GM12878 (cell line): ENCODE results near the gene SALL1.

ENCODE experiments used
- FOXK2 ChIP-seq: fragments of 450-650 bp; IDR thresholded peaks from 2 replicates; pipeline ENCODE4 v1.6.1; 2017; ENCODE audit warnings: mild to moderate bottlenecking, moderate library complexity
- RELA ChIP-seq: fragments of 450-650 bp; IDR thresholded peaks from 2 replicates; pipeline ENCODE4 v1.8.0; 2014; ENCODE audit warnings: borderline replicate concordance; ENCODE audit not compliant: partially characterized antibody
- SRF ChIP-seq, 2 experiments: IDR thresholded peaks; 2 replicates each; pipeline ENCODE4 v1.6.1; 2011; ENCODE audit warnings: low read depth in 2 of 2, low read length in 2 of 2, mild to moderate bottlenecking in 1 of 2, moderate library complexity in 1 of 2
- TF ChIP-seq, protein P1 (sequence below): fragments of 450-650 bp; IDR thresholded peaks from 2 replicates; pipeline ENCODE4 v1.6.1; 2017; ENCODE audit warnings: low read depth, mild to moderate bottlenecking, moderate library complexity
- TF ChIP-seq, protein P2 (sequence below): IDR thresholded peaks from 2 replicates; pipeline ENCODE4 v1.6.1; 2011; ENCODE audit warnings: low read depth, mild to moderate bottlenecking, low read length, moderate library complexity, borderline replicate concordance; ENCODE audit errors: extremely low read depth

DNA sequence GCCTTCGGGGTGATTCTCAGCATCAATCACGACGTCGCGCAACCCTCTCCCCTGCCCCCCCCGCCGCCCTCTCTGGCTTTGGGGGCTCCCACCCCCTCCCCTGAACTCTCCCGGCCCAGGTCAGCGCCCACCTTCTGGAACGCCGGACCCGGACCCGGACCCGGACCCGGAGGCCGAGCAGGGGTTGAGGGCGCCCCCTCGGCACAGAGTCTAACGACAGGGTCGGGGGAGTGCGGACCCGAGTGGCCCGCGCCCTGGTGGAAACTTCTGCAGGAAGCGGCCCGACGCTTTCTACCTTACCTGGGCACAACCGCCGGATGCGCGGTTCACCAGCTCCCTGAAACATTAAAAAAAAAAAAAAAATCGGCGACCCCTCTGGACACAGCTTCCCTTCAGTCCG lies 16.2 kb downstream of the SALL1 start:
- TF ChIP-seq SRF (IDR thresholded peaks at IDR 0.05; ENCODE audit: low read depth in 2 of 2, low read length in 2 of 2), result no peak
- TF ChIP-seq, protein P1, sequence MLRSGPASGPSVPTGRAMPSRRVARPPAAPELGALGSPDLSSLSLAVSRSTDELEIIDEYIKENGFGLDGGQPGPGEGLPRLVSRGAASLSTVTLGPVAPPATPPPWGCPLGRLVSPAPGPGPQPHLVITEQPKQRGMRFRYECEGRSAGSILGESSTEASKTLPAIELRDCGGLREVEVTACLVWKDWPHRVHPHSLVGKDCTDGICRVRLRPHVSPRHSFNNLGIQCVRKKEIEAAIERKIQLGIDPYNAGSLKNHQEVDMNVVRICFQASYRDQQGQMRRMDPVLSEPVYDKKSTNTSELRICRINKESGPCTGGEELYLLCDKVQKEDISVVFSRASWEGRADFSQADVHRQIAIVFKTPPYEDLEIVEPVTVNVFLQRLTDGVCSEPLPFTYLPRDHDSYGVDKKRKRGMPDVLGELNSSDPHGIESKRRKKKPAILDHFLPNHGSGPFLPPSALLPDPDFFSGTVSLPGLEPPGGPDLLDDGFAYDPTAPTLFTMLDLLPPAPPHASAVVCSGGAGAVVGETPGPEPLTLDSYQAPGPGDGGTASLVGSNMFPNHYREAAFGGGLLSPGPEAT, result no peak
- no peak for TF ChIP-seq RELA
- TF ChIP-seq, protein P2, sequence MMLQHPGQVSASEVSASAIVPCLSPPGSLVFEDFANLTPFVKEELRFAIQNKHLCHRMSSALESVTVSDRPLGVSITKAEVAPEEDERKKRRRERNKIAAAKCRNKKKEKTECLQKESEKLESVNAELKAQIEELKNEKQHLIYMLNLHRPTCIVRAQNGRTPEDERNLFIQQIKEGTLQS, result no peak
- TF ChIP-seq FOXK2, result no peak
